LHCN-M2 (cell line): ENCODE data around the gene C16orf89. TPM values are rescaled to one million over a fixed set of nuclear protein-coding genes. Genes with fewer than 3 reads are reported as not detected.
A peak's percentile ranks its signal among the peaks of the same experiment; 100 is the strongest.
"Not testable (repeated sequence)": the region's sequence is repeated elsewhere in the genome, so short reads cannot be mapped to it uniquely, and the experiment has no call there.

Experiments
- DNase-seq: peaks from one replicate; pipeline ENCODE4 v3.0.0-alpha.2; 2012; ENCODE audit warnings: low read depth
- total RNA-seq: library from RNA; depleted of rRNA; stranded (reverse); fragments of >200 nt; gene quantifications from 2 replicates; pipeline ENCODE4 v1.2.3, GENCODE V29; 2014

The C16orf89 gene
- total RNA-seq, 1 experiment from 2014 or later = not detected

DNA sequence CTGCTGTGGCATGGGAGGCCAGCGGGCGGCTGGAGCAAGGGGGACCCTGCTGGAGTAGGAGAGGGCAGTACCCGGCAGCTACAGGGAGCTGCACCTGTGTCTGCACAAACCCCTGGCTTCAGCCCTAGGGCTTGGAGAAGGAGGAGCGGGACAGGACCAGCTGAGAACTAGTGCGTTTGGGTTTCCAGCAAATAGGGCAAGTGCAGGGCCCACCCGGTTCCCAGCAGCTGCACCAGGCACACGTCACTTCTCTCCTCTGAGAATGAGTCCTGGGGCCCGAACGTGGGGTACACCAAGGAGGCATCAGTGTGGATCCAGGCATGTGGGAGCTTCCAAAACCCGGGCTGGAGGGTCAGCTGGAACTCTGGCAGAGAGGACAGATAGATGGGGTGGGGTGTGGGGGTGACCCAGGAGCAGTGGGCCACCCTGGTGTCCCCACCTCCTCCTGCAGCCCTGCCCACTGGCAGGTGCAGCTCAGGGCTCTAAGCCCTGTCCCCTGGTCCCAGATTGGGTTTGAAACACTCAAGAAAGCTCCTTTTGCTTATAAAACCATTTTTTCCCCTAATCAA lies 5.6 kb downstream of the C16orf89 start:
- no peak for DNase-seq

DNA sequence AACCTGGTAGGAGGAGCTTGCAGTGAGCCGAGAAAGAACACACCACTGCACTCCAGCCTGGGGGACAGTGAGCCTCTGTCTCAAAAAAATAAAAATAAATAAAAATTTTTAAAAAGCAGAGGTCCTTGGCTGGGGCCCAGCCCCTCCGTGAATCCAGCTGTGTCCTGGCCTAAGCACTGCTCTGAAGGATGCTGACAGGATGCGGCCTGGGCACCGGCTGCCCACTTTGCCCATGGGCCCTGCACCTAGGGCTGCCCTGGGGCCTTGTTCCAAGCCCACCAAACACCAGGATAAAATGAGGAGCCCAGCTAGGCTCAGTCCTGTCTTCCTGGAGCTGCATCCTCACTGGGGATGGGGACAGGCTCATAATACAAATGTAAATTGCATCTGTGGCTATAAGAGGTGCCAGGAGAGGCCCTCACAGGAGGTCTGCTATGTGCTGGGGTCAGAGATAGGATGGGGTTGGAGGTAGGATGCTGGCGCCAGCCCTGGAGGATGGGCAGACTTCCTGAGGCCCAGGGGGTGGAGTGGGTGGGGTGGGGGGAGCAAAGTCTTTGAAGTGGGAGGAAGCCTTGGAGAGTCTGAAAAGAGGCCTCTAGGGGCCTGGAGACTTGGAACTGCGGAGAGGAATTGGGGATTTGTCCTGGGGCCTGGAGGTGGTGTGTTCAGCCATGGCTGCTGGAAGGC lies 6.2 kb downstream of the C16orf89 start:
- DNase-seq = no peak

DNA sequence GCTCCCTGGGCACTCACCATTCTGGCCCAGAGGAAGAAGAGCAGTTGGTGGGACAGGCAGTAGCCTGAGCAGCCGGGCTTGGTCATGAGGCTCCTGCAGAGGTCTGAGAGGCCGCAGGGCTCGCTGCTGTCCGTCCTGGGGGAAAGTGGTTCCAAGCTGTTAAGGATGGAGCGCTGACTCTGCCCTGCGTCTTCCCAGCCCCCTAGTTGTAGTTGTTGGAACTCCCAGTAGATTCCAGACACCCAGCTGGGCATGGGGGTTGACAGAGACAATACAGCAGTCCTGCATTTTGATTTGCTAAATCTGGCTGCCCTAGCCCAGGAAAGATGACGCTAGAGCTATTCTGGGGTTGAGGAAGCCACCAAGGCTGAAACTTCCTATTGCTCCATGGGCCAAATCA lies 7.3 kb downstream of the C16orf89 start:
- DNase-seq = no peak

DNA sequence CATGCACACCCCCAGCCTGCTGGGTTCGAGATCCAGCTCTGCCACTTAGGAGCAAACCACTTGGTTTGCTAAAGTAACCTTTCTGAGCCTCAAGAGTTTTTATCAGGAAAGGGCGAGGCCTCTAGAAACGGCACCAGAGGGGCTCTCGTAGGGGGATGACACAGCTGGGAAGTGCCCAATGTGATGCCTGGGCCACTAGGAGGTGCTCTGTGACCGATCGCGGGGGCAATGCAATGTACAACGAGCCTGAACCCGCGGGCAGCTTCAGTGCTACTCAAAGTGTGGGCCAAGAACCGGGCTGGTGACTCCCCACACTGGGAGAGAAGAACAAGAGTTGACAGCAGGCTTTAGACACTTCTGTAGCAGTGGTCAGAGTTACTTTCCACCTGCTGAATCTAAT lies 9.4 kb downstream of the C16orf89 start:
- DNase-seq = no peak

DNA sequence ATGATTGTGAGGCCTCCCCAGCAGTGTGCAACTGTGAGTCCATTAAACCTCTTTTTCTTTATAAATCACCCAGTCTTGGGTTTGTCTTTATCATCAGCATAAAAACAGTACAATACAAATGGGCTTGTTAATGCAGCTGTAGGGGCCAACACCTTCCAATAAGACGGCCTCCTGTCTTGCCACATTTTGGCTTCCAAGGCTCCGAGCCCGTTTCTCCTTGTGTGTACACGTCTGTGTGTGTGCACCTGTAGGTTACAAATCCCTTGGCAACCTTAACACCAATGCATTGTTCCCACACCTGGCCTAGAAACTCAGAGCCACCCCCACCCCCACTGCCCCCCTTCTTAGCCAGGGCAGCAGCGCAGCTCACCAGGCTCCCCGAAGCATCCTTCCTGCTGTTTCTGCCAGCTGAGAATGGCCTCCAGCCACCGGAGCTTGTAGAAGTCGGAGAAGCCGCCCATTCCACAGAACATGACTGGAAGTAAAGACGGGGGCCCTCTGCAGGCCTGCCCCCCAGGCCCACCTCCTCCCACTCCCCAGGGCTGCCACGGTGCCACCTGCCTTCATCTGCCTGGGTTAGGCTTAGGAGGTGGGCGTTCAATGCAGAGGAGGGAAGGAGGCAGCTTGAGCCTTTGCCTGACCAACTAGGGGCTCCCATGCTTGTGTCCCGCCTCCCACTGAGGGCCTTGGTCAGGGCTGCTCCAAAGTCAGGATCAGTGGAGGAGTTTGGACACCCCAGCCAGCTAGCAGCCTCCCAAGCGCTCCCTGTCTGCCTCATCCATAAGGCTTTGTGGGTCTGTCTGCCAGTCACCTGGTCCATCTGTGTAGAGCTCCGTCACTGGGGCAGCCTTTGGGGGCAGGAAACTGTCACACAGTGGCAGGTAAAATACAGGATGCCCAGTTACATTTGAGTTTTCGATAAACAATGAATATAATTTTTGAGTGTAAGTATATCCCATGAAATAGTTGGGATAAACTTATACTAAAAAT lies 10.6 kb downstream of the C16orf89 start:
- no peak for DNase-seq

DNA sequence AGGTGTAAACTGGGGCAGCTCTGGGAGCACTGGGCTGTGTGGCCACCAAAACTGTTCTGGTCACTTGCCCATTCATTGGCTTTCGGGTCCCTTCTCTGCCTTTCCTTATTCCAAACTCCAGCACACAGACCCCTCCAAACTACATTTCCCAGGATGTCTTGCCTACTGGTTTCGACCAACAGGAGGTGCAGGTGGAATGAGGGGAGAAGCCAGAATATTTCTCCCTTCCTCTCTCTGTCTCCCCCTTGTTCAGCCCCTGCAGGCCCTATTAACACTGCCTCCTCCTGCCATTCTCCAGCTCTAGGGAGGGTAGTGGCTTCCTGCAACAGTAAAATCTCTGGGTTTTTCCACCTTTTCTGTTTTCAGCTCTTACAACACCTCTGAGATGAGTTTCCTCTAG lies 18.8 kb downstream of the C16orf89 start:
- no peak for DNase-seq

DNA sequence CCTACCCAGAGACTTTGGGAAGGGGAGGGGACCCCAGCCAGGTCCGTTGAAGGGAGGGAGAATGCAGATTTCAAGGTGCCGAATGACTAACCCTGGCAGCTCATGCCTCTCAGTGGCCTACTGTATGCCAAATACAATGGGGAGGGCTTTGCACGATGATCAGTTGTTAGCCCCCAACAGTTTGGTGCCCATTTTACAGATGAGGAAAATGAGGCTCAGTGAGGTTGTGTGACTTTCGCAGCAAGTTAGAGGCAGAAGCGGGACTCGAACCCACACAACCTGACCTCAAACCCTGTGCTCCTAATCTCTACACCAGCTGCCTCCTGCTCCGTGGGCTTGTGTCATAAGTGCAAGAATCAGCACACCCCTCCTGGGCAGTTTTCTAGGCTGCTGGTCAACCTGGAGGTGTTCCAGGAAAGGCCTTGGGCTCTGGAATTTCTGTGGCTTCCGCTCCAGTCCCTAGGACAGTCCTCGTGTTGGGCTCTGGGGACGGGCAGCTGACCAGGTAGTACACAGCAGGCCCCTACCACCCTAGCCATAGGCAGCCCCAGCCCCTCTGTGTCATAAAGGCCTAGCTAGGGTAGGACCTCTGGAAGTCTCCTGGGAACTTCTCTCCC lies 20.1 kb downstream of the C16orf89 start:
- DNase-seq = no peak

DNA sequence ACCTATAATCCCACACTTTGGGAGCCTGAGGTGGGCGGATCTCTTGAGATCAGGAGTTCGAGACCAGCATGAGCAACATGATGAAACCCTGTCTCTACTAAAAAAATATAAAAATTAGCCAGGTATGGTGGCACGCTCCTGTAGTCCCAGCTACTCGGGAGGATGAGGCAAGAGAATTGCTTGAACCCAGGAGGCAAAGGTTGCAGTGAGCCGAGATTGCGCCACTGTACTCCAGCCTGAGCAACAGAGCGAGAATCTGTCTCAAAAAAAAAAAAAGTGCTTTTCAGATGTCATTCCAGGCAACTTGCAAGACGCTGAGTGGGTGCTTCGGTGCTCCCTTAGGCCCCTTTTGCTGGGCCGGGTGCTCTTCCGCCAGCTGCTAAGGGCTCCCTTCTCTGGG lies 21.2 kb downstream of the C16orf89 start:
- DNase-seq = not testable (repeated sequence)

DNA sequence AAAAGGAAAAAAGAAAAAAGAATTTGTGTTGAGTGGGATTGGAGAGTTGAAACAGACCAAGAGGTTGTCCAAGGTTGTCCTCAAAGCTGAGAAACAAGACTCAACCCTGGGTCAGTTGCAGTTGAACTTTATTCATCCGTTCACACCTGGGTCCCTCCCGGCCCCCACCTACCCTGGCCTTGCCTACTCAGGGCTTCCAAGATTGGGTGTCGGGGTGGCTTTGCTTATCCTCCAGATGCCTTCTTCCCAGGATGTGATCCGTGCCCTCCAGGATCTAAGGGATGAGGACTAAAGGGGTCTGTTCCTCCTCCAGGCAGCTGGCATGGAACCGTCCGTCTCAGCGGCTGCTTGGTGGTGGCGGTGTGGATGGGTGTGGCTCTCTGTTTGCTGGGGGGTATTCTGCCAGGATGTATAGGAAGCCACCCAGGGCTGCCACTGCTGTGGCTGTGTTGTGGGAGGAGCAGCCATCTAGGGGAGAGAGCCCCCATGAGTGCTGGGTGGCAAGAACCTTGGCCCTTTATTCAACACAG lies 21.7 kb downstream of the C16orf89 start:
- no peak for DNase-seq

DNA sequence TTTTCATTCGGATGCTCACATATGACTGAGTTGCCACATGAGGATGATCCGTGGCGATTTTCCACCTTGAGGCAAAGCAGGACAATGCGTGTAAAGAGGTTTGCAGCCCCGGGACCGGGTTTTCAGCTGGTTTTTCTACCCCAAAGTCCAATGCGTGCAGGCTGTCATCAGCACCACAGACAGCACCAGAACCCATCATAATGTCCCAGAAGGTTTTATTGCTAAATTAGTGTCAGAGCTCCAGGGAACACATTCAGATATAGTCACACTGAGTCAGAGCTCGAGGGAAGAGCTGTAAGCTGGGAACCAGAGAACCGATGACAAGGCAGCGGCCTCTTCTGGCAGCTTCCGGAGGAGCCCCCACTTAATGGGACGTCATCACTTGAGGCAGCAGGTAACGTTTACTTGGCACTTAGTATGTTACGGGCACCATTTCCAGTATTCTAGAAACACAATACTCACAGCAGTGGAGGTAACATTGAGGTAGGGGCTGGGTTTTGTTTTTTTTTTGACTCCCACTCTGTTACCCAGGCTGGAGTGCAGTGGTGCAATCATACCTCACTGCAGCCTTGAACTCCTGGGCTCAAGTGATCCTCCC lies 23.1 kb downstream of the C16orf89 start:
- peak; percentile 41 for DNase-seq

DNA sequence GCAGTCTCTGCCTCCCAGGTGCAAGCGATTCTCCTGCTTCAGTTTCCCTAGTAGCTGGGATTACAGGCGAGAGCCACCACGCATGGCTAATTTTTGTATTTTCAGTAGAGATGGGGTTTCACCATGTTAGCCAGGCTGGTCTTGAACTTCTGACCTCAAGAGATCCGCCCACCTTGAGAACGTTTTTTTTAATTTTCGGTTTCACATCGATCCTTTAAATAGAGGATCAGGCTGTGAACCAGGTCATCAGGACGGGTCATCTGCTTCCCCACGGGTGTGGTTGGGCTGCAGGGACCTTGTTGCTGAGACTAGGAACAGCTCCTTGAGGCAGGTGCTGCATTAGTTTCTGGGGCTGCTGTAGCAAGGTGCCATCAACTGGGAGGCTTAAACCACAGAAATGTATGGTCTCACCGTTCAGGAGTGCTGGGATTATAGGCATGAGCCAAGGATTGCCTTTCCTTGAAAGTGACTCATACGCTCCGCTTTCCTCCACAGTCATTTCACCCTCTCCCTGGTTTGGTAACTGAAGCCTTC lies 24.1 kb downstream of the C16orf89 start:
- DNase-seq = peak; percentile 43

DNA sequence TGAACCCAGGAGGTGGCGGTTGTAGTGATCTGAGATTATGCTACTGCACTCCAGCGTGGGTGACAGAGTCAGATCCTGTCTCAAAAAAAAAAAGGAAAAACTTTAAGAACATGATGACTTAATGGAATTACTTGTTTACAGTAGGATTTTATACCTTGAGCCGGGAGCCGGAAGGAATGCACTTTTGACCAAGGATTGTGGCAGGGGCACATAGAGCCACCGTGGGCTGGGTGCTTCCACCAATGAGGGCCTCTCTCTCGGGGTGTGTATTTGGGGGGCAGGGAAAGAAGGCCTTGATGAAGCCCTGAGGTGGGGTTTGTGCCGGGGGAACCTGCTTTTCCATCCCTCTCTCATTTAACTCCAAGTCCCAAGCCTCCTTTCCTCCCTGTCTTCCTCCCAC lies 25.3 kb downstream of the C16orf89 start:
- DNase-seq = no peak

DNA sequence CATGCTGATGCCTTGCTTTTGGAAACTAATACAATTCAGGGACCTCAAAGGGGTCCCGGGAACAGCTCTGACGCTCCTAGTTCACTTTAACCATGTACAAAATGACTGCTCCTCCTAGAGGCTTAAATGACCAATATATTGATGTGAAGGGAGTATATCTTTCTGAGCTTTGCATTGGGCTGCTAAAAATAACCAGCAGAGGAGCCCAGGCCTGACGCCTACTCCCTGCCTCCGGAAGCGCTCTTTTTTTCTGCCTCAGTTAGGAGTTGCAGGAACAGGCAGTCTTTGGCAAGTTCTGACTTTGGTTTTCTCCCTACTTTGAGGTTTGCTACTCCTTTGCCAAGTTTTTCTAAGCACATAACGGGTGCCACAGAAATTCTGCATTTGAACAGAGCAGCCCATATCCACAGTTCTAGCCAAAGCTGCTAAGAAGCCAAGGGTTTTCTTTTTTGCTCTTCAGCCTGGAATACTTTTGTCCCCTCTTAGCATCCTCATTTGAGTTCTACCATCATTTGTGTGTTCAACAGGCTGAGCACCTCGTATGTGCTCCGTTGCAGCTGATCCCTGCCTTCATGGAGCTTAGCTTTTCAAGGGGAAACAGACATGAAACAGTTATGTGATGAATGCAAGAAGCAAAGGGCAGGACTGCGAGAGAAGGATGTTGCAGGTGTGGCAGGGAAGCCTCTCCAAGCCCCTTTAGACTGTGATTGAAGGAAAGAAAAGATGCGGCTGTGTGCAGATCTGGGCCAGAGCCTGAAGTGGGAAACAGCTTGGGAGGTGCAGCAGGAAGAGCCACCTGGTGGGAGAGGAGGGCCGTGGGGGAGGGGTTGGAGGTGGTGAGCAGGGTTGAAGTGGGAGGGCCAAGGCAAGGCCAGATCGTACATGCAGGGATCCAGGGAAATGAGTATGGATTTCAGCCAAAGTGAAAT lies 29.3 kb downstream of the C16orf89 start:
- no peak for DNase-seq

DNA sequence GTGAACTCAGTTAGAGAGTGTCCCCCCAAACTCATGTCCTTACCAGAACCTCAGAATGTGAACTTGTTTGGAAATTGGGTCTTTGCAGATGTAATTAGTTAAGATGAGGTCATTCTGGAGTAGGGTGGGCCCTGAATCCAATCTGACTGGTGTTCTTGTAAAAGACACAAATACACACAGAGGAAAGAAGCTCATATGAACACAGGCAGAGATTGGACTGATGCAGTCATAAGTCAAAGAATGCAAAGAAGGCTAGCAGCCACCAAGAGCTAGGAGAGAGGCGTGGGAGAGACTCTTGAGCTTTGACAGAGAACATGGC lies 29.9 kb downstream of the C16orf89 start:
- no peak for DNase-seq

DNA sequence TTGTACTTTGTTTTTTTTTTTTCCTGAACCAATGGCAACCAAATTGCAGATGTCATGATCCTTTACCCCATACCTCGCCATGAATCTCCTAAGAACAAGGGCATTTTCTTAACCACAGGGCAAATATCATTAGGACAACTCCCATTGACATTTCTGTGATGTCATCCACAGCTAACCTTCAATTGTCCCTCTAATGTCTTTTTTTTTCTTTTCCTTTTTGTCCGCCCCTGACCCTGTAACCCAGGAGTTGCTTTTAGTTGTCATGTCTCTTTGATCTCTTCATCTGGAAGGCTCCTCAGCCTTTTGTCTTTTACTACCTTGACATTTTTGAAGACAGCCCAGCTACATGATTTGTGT lies 31.6 kb downstream of the C16orf89 start:
- no peak for DNase-seq

DNA sequence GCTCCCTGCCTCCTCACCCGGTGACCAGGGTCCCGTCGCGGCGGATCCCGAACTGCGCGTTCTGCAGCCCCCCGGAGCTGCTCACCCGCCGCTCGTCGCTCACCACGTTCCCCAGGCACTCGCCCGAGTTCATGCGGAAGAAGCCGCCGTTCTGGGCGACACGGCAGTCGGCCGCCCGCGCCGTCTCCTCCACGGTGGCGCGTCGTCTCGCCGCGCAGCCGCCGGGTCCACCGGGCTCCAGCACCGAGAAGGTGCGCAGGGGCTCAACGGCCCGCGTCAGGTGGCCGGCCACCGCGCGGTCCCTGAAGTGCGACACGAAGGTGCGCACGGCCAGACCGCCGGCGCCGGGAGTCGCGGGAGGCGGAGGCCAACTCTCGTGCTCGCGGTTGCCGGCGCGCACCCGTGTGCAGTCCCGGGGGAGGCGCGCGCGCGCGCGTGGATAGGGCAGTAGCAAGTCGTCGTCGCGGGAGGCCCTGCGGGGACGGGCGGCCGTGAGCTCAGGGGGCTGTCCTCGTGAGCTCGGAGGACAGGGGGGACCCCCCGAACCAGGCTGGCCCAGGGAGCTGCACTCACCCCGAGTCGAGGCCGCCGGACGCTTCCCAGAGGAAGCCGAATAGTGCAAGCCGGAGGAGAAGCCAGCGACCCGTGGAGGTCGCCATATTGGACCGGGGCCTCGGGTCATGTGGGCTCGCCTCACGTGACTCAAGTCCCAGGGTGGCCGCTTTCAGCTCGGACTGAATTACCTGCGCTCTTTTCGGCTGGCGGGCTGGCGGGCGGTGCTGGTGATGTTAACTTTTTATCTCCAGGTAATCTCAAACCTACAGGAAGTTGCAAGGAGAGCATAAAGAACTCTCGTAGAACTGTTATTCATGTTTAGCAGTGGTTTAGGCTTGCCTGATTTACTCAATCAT lies 32.2 kb downstream of the C16orf89 start, which contains the start of gene NAGPA:
Gene NAGPA, minus strand, starts transcription at position 680 of the 911 bp plus-strand sequence. Its CDS starts 21 bp downstream, at position 659.
- peak; percentile 75 for DNase-seq

DNA sequence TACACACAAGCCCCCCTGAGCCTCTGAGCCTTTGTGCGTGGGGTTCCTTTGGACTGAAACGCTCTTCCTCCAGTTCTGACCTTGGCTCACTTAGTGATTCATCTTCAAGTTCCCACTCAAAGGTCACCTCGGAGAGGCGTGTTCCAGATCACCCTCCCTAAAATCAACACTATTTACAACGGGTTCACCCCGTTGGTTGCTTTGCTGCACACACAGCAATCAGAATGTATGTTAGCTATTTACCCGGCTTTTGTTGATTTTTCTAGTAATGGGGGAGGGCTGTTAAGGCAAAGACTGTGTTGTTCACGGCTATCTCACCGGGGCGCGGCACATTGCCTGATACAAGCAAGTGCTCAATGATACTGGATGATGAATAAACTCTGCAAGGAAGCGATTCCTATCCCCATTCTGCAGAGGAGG lies 33.0 kb downstream of the C16orf89 start:
- no peak for DNase-seq

DNA sequence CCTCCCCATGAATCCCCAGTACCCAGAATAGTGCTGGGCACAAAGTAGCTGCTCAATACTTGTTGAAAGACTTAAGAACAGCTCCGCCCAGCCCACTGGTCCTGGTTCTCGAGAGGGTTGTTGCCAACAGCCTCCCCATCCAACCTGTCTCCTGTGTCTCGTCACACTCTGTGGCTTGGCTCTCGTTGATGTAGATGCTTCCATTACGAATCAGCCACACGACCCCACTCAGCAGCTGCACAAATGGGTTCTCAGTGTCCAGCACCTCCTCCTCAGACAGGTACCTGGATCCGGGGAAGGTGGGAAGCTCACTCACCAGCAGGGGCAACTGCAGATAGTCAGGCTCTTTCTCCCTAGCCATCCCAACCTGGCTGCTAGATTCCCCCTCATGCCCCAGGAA lies 34.2 kb downstream of the C16orf89 start:
- DNase-seq = no peak
